Measurements from ENCODE around the gene PMVK. TPM values are rescaled to one million over a fixed set of nuclear protein-coding genes. Genes with fewer than 3 reads are reported as not detected.

Gene PMVK
- total and polyA plus RNA-seq, 2 of the 4 experiments (the other 2 are of a cell fraction): 9.0 to 28.1 TPM

GRCh38 chr1:154964359-154964758 lies 27.8 kb upstream of the PMVK start:
- no peak overlapping the region for H4K8ac ChIP-seq (ENCODE audit: low read depth in 2 of 2, low read length in 2 of 2)
- no peaks in the 10 kb centered on the region for H3K27me3 ChIP-seq (ENCODE audit: control insufficient read depth, insufficient read depth, low read length)
- no peak overlapping the region for H3K4me2 ChIP-seq (ENCODE audit: low read depth, low read length)
- H3K79me1 ChIP-seq (ENCODE audit: low read depth in 1 of 2, low read length in 2 of 2): peaks cover 28 to 80% of the 10 kb centered on the region in 2 experiments
- H4K20me1 ChIP-seq (ENCODE audit: insufficient read depth, low read length): peaks cover 46% of the 10 kb centered on the region
- H2AFZ ChIP-seq (replicated peaks; ENCODE audit: low read length, poor library complexity): no peak overlapping the region
- H3K23ac ChIP-seq (ENCODE audit: low read depth, low read length): no peak overlapping the region
- H3K56ac ChIP-seq (ENCODE audit: extremely low read depth, insufficient read depth, low read length): no peak overlapping the region
- H2BK15ac ChIP-seq (ENCODE audit: low read depth, low read length): no peak overlapping the region
- intact Hi-C loops (cut with micrococcal nuclease): no loop called here
- no peak overlapping the region for H3K4ac ChIP-seq (ENCODE audit: low read depth, low read length)
- no peaks in the 10 kb centered on the region for H3K9me1 ChIP-seq (ENCODE audit: insufficient read depth, low read length)
- BruUV-seq (replicated peaks): no TSS peak
- H3K36me3 ChIP-seq (ENCODE audit: control insufficient read depth, insufficient read depth, low read length): peaks cover 60% of the 10 kb centered on the region
- POLR2A ChIA-PET (ENCODE audit: unreplicated experiment): no interaction called here
- dilution Hi-C loops (cut with HindIII; ENCODE audit: low sequenced_read_pairs, unreplicated experiment): no loop called here
- H2BK120ac ChIP-seq (ENCODE audit: low read depth, low read length): no peak overlapping the region
- in situ Hi-C loops (cut with MboI; ENCODE audit: low sequenced_read_pairs): no loop called here
- no CpG with 5 or more reads among the region's 6 CpGs for WGBS, 2 experiments (ENCODE audit: extremely low coverage in 2 of 2, insufficient read length in 1 of 2)
- H2BK5ac ChIP-seq (ENCODE audit: low read depth, low read length, poor library complexity, severe bottlenecking): no peak overlapping the region
- H3K4me1 ChIP-seq (ENCODE audit: control insufficient read depth, insufficient read depth, low read length): peaks cover 13% of the 10 kb centered on the region
- CTCF ChIA-PET: interaction anchor here (1.1 kb wide), 1 partner anchor 8 kb away, joined by 3 read pairs; the partner anchor contains the start of gene PBXIP1
- H3K27ac ChIP-seq (ENCODE audit: insufficient read depth, low read length): no peak overlapping the region
- no peak overlapping the region for H2BK20ac ChIP-seq (ENCODE audit: low read depth, low read length)
- no peak overlapping the region for H3K9ac ChIP-seq (ENCODE audit: low read depth, low read length)
- H3K4me3 ChIP-seq (ENCODE audit: insufficient read depth, low read depth, low read length): no peak overlapping the region
- H2AK5ac ChIP-seq (ENCODE audit: low read depth, low read length): no peak overlapping the region
- H3K14ac ChIP-seq (replicated peaks; ENCODE audit: low read depth, low read length): no peak overlapping the region
- no peak overlapping the region for H3K18ac ChIP-seq (ENCODE audit: low read depth, low read length)
- no peak for ATAC-seq (ENCODE audit: low read depth)
- no peaks in the 10 kb centered on the region for H3K9me3 ChIP-seq (ENCODE audit: control insufficient read depth, insufficient read depth, low read length)
- H2AK9ac ChIP-seq (replicated peaks; ENCODE audit: low read depth, low read length, poor library complexity): no peak overlapping the region
- H4K5ac ChIP-seq (ENCODE audit: low read depth, low read length): no peak overlapping the region
- no peak overlapping the region for H4K91ac ChIP-seq (ENCODE audit: insufficient read depth, low read depth, low read length)
- TF ChIP-seq USF2 (IDR thresholded peaks at IDR 0.05; ENCODE audit: low read depth, low read length) (no peak), CEBPB (IDR thresholded peaks at IDR 0.05; ENCODE audit: low read depth, low read length) (peak; percentile 60)
- DNase-seq: no peak

Measured in IMR-90 (cell line).